ENCODE results near the gene GBF1. TPM values are rescaled to one million over a fixed set of nuclear protein-coding genes. Genes with fewer than 3 reads are reported as not detected.

GBF1 gene
- total and polyA plus RNA-seq, 2 of the 13 experiments (the other 11 are each of a cell fraction or from before 2014, with no cell fraction given), result 17.1 to 21.9 TPM

- intact Hi-C loops (cut with micrococcal nuclease; ENCODE audit: unreplicated experiment), result no loop called here
- ChIA-PET CTCF (ENCODE audit: low intra/inter-chr PET ratio, low total read pairs) (no interaction called here), POLR2A (no interaction called here)
- H3K79me2 ChIP-seq (ENCODE audit: insufficient read depth, low read length), result peaks cover 31% of the 10 kb centered on the region
- in situ Hi-C loops (cut with HindIII; ENCODE audit: extremely low pct_ligation_motif_present, low pct_unique_long_range_greater_than_20kb), result no loop called here
- peaks cover 27% of the 10 kb centered on the region for H3K4me1 ChIP-seq (ENCODE audit: insufficient read depth, low read length)
- no peak for FAIRE-seq
- BruUV-seq (replicated peaks), result no TSS peak
- 0 out of 2 replicates have a peak overlapping the region, but pooled peaks have one; percentile 36 for H3K4me2 ChIP-seq (ENCODE audit: low read depth, low read length)
- no peaks in the 10 kb centered on the region; a peak in 1 of 5 replicates for H3K27me3 ChIP-seq (ENCODE audit: control insufficient read depth in 1 of 2, insufficient read depth in 2 of 2, low read length in 2 of 2)
- no peak for ATAC-seq
- no peak for DNase-seq (ENCODE audit: low spot score)
- H3K27ac ChIP-seq (ENCODE audit: extremely low read length, insufficient read depth, low read length), result peak overlapping the region; percentile 48
- TF ChIP-seq MYNN (CRISPR knock-in tag; IDR thresholded peaks at IDR 0.05; ENCODE audit: low read depth), result no peak
- TF ChIP-seq ATF6 (CRISPR knock-in tag; conservative IDR thresholded peaks at IDR 0.05), result no peak
- TF ChIP-seq SP2 (CRISPR knock-in tag; IDR thresholded peaks at IDR 0.05), result no peak
- TF ChIP-seq ZNF362 (CRISPR knock-in tag; IDR thresholded peaks at IDR 0.05; ENCODE audit: borderline replicate concordance), result no peak
- no peak for TF ChIP-seq ZNF792 (CRISPR knock-in tag; IDR thresholded peaks at IDR 0.05)
- no peak for TF ChIP-seq POLR2AphosphoS2 (IDR thresholded peaks at IDR 0.05; ENCODE audit: low read depth, low read length)
- no peak for TF ChIP-seq ZNF567 (CRISPR knock-in tag; IDR thresholded peaks at IDR 0.05; ENCODE audit: borderline replicate concordance)
- no peak for TF ChIP-seq ZBTB2 (CRISPR knock-in tag; IDR thresholded peaks at IDR 0.05; ENCODE audit: low read depth)
- no peak for TF ChIP-seq GPBP1L1 (CRISPR knock-in tag; IDR thresholded peaks at IDR 0.05)
- TF ChIP-seq NKX3-1 (CRISPR knock-in tag; IDR thresholded peaks at IDR 0.05), result no peak
- TF ChIP-seq POLR2AphosphoS5 (IDR thresholded peaks at IDR 0.05; ENCODE audit: low read depth, low read length), result no peak
- TF ChIP-seq TRIM24 (CRISPR knock-in tag; IDR thresholded peaks at IDR 0.05), result no peak
- TF ChIP-seq, protein P1, sequence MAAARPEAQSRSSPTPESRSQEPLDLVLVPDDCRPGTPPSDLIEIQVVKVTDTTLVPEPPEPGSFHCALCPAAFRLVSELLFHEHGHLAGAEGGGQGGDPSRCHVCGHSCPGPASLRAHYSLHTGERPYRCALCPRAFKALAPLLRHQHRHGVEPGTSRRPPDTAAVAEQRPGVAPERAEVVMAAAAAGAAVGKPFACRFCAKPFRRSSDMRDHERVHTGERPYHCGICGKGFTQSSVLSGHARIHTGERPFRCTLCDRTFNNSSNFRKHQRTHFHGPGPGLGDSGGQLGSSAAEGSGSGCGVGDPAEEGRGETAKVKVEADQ (CRISPR knock-in tag; IDR thresholded peaks at IDR 0.05; ENCODE audit: borderline replicate concordance), result no peak
- TF ChIP-seq CENPT (CRISPR knock-in tag; IDR thresholded peaks at IDR 0.05; ENCODE audit: low read depth), result no peak
- H3K9ac ChIP-seq (ENCODE audit: insufficient read depth, low read depth, low read length), result 0 out of 2 replicates have a peak overlapping the region, but pooled peaks have one; percentile 26
- H3K36me3 ChIP-seq (replicated peaks in 1 of 2; ENCODE audit: control insufficient read depth in 1 of 2, insufficient read depth in 2 of 2, low read length in 2 of 2), result peaks cover 2 to 3% of the 10 kb centered on the region in 2 experiments; a peak in 3 of 5 replicates
- no peaks in the 10 kb centered on the region for H3K9me3 ChIP-seq (ENCODE audit: low read length)
- no peak overlapping the region for H3K4me3 ChIP-seq (replicated peaks in 1 of 3; ENCODE audit: insufficient read depth in 1 of 3, low read depth in 2 of 3, low read length in 3 of 3)
- 94% methylated on average over 3 of the region's 3 CpGs for WGBS (ENCODE audit: low lambda C conversion rate)
- no peak overlapping the region for H2AFZ ChIP-seq (ENCODE audit: low read length)
- H4K20me1 ChIP-seq (ENCODE audit: insufficient read depth, low read length), result peaks cover 5% of the 10 kb centered on the region; the same call in 1 of the 2 replicates
Measured at GRCh38 chr10:102309916-102310315, 64.6 kb downstream of the GBF1 start.
